BE2C (cell line): ENCODE results near the gene KIF19.

Source experiments
- DNase-seq: peaks from one replicate; pipeline ENCODE4 v3.0.0-alpha.2; 2020
- H3K27me3 ChIP-seq: fragments of 250-450 bp; sonication (Bioruptor Pico); 2 replicates; pipeline ENCODE4 v1.5.1; 2020; ENCODE audit warnings: mild to moderate bottlenecking
- H3K36me3 ChIP-seq: fragments of 250-450 bp; sonication (Bioruptor Pico); 2 replicates; pipeline ENCODE4 v1.5.1; 2020; ENCODE audit warnings: mild to moderate bottlenecking
- H3K4me1 ChIP-seq: fragments of 250-450 bp; sonication (Bioruptor Pico); 2 replicates; pipeline ENCODE4 v1.5.1; 2020
- H3K4me3 ChIP-seq: 2 replicates; pipeline ENCODE4 v1.5.1; 2011; ENCODE audit warnings: low read depth, low read length
- H3K9me3 ChIP-seq: fragments of 250-450 bp; sonication (Bioruptor Pico); 2 replicates; pipeline ENCODE4 v1.5.1; 2020
- CTCF ChIP-seq: IDR thresholded peaks from 2 replicates; pipeline ENCODE4 v1.5.1; 2012; ENCODE audit warnings: mild to moderate bottlenecking, low read depth, low read length

Gene KIF19

GRCh38 chr17:74372426-74372825, 46.4 kb downstream of the KIF19 start:
- H3K9me3 ChIP-seq: no peaks in the 10 kb centered on the region
- H3K4me3 ChIP-seq: no peak overlapping the region
- H3K27me3 ChIP-seq: peaks cover 21% of the 10 kb centered on the region
- TF ChIP-seq CTCF: no peak
- no peaks in the 10 kb centered on the region for H3K36me3 ChIP-seq
- no peak for DNase-seq
- H3K4me1 ChIP-seq: no peaks in the 10 kb centered on the region

GRCh38 chr17:74373838-74374606, 48.0 kb downstream of the KIF19 start:
- Histone ChIP-seq H3K36me3 (no peaks in the 10 kb centered on the region), H3K27me3 (peaks cover 32% of the 10 kb centered on the region), H3K4me1 (no peaks in the 10 kb centered on the region), H3K9me3 (no peaks in the 10 kb centered on the region), H3K4me3 (no peak overlapping the region)
- TF ChIP-seq CTCF: no peak
- DNase-seq: no peak

DNA sequence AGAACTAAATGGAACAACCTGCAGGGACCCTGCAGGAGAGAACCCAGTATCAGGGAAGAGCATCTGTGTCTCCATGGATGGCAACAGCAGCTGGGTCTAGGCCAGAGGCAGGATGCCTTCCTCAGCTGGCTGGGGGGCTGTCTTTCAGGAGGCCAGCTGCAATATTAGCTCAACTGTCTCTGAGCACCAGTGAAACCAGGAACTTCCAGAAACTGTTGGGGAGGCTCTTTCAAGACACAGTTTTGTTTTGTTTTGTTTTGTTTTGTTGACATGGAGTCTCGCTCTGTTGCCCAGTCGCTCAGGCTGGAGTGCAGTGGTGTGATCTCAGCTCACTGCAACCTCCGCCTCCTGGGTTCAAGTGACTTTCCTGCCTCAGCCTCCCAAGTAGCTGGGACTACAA, 48.8 kb downstream of the KIF19 start:
- Histone ChIP-seq H3K27me3 (peaks cover 32% of the 10 kb centered on the region), H3K36me3 (no peaks in the 10 kb centered on the region), H3K4me1 (peaks cover 4% of the 10 kb centered on the region), H3K9me3 (no peaks in the 10 kb centered on the region), H3K4me3 (no peak overlapping the region)
- no peak for TF ChIP-seq CTCF
- DNase-seq: no peak

DNA sequence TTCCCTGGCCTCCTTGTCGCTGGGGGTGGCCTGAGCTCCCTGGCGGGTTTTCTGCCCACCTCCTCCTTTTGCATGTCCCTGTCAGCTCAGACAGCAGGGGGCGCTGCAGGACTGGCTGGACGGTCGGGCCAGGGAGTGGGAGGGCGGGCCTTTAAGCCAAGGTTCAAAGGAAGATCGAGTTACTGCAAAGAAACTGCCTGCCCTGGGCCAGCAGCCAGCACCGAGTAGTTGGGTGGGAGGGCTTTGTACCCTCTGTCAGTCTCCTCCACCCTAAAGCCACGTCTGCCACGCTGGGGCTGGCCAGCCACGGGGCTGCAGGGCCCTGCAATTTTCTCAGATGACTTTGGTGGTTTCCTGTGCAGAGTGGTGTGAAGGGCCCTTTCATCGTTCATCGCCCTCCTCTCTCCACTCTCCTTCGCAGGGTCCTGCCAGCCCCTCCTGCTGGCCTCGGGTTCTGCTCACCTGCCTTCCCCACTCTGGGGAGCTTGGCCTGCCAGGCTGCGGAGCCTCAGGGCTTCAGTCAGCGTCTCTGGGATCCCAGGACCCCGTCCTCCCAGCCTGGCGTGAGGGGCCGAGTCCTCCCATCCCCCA, 53.6 kb downstream of the KIF19 start:
- H3K4me1 ChIP-seq: peaks cover 4% of the 10 kb centered on the region
- no peaks in the 10 kb centered on the region for H3K9me3 ChIP-seq
- peaks cover 32% of the 10 kb centered on the region for H3K27me3 ChIP-seq
- no peak overlapping the region for H3K4me3 ChIP-seq
- no peaks in the 10 kb centered on the region for H3K36me3 ChIP-seq
- peak; percentile 95 for DNase-seq
- TF ChIP-seq CTCF: peak; percentile 87

DNA sequence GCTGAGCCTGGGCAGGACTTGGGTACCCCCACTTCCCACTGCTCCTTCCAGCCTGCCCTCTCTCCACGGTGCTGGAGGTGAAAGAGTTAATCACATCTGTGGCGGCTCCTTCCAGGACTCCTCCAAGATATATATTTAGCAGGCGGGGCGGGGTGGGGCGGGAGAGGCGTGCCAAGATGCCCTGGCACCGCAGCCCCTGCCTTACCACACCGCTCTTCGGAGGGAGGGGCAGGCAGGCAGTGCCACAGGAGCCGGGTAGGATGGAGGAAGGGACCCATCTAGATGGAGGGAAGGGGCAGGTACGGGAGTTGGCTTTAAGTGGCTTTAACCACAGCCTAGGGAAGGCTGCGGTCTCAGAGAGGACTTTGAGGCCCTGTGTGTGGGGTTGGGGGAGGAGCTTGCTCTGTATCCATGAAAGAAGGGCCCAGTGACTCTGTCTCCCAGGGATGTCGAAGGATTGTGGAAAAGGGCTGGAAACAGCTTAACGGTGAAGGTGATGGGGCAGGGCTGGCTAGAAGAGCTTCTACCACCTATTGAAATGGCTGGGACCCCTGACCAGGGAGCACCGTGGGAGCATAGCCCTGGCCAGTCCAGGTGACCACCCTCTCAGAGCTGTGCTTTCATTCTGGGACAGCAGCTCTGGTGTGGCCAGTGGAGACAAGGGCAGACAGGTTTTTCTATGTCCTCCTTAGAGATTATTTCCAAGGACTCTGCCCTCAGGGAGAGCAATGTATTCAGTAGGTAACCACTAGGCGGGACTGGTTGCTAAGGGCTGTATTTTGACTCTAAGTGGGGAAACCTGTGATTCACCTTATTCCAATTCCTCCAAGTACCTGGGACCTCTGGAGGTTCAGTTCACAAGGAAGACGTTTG, 54.3 kb downstream of the KIF19 start:
- H3K4me3 ChIP-seq: no peak overlapping the region
- peaks cover 4% of the 10 kb centered on the region for H3K4me1 ChIP-seq
- TF ChIP-seq CTCF: no peak
- no peak for DNase-seq
- H3K27me3 ChIP-seq: peaks cover 25% of the 10 kb centered on the region
- H3K36me3 ChIP-seq: no peaks in the 10 kb centered on the region
- H3K9me3 ChIP-seq: no peaks in the 10 kb centered on the region
